A673 (cell line): Measurements from ENCODE around the gene CIITA.

Experiments
- CTCF ChIP-seq: fragments of 300-800, 200-600 bp; sonication (generic); conservative IDR thresholded peaks from 2 replicates; pipeline ENCODE4 v1.5.1; 2017; ENCODE audit warnings: low read depth, mild to moderate bottlenecking, antibody characterized with exemption, low read length, moderate library complexity, mixed read lengths
- EZH2 ChIP-seq: fragments of 200-600 bp; sonication (generic); IDR thresholded peaks from 2 replicates; pipeline ENCODE4 v1.6.1; 2017; ENCODE audit warnings: borderline replicate concordance, low read depth, mild to moderate bottlenecking, mixed read lengths, antibody characterized with exemption, low read length; ENCODE audit not compliant: poor library complexity, severe bottlenecking

GRCh38 chr16:10981697-10982216 is 104.8 kb downstream of the CIITA start:
- TF ChIP-seq CTCF (peak; percentile 53), EZH2 (no peak)
